GM04504 (cell line): ENCODE results near the gene PNCK.

Experiments
- DNase-seq: peaks from one replicate; pipeline ENCODE4 v3.0.0-alpha.2; 2012; ENCODE audit warnings: low read depth

PNCK gene

DNA sequence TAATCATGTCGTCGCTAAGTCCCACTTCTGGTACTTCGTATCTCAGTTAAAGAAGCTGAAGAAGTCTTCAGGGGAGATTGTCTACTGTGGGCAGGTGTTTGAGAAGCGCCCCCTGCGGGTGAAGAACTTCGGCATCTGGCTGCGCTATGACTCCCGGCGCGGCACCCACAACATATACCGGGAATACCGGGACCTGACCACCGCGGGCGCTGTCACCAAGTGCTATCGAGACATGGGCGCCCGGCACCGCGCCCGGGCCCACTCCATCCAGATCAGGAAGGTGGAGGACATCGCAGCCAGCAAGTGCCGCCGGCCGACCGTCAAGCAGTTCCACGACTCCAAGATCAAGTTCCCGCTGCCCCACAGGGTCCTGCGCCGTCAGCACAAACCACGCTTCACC is 11.3 kb downstream of the PNCK start:
- no peak for DNase-seq

DNA sequence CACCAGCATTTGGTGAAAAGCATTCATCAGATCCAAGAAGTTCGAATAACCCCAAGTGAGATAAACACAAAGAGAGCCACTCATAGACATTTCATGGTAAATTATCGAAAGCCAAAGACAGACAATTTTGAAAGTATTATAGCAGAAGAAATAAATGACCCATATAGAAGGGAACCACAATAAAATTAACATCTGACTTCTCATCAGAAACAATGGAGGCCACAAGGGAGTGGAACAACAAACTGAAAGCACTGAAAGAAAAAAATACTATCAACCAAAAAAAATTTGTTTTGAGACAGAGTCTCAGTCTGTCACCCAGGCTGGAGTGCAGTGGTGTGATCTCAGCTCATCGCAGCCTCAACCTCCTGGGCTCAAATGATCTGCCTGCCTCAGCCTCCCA is 14.3 kb downstream of the PNCK start:
- no peak for DNase-seq

DNA sequence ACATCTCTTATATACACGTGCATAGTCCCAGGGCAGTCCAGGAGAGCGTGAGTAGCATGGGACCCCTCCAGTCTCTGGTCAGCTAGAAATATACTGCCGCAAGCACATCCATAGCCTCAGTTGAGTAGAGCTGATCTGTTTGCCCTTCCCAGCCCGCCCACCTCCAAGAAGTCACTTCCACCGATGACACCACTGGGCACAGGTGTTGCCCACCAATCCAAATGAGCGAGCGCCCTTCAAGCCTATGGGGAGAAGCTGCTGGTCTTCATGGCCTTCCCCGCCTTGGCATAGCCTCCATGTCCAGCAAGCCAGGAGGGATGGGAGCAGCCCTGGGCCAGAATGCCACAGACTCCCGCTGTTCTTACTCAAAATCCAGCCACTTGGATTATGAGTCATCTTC is 16.5 kb downstream of the PNCK start:
- no peak for DNase-seq

DNA sequence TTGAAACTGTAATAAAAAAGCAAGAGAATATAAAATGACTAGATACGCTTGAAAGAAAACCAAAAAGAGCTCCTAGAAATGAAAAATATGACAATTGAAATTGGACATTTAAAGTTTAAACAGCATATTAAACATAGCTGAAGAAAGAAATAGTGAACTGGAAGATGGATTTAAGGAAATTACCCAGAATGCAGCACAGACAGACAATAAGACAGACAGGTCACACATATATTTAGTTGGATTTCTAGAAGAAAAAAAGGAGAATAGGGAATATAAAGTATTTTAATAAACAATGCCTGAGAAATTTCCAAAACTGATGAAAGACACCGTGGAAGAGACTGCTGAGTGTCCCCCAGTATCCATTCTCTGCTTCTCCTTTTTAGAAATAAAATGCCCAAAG is 20.1 kb downstream of the PNCK start:
- no peak for DNase-seq

DNA sequence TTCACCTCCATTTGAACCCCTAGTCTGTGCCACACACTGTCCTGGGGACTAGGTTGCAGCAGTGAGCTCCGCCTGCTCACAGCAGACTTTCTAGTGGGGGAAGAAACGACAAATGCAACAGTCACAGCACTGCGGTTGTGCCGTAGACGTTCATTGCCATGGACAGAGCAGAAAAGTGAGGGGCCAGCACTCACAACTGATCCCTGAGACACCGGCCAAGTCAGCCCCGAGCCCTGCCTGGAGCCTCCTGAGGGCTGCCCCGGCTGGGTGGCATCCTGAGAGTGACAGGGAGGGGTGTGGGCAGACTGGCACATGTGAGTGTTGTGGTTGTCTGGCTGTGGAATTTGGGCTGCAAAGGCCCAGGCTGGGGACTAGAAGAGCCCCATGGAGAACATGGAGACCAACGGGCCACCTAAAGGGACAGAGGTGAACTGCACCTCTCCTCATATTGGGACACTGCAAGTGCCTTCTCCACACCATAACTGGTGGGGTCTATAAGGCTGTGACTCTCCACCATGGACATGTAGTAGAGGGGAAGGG is 22.0 kb downstream of the PNCK start:
- no peak for DNase-seq

DNA sequence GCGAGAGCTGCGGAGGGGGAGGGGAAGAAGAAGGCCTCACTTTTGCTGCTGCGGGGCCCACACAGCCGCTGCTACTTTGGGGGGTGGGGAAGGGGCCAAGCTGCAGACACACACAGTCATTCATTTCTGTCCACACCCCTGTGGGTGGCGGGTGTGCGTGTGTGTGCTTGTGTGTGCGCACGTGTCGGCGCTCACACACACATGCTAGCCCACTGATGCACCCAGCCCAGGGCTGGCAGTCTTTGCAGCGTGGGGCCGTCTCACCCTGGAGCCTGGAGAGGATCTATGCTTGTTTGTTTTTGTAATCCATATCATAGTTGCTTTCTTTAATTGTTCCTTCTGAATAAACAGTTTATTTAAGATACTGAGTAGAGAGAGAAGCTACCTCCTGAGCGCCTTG is 22.7 kb downstream of the PNCK start:
- no peak for DNase-seq

DNA sequence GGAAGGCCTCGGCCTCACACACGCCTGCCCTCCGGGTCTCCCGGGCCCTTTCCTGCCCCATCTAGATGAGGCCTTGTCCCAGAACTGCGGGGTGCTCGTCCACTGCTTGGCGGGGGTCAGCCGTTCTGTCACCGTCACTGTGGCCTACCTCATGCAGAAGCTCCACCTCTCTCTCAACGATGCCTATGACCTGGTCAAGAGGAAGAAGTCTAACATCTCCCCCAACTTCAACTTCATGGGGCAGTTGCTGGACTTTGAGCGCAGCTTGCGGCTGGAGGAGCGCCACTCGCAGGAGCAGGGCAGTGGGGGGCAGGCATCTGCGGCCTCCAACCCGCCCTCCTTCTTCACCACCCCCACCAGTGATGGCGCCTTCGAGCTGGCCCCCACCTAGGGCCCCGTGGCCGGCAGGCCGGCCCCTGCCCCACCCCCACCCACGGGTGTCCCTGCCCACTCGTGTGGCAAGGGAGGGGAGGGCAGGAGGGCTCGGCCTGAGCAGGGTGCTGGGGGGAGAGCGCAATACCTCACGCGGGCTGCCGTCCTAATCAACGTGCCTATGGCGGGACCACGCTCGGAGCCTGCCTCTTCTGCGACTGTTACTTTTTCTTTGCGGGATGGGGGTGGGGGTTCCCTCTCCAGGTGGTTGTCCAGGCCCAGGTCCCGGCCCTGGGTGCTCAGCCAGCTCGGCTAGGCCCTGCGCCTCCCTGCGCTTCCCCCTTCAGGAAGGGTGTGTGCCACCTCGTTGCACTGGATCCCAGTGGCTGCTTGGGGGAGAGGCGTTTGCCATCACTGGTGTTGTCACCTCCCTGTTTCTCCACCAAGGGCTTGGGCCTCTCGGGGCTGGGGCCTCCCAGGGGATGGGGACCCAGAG is 23.5 kb downstream of the PNCK start:
- DNase-seq, result no peak

DNA sequence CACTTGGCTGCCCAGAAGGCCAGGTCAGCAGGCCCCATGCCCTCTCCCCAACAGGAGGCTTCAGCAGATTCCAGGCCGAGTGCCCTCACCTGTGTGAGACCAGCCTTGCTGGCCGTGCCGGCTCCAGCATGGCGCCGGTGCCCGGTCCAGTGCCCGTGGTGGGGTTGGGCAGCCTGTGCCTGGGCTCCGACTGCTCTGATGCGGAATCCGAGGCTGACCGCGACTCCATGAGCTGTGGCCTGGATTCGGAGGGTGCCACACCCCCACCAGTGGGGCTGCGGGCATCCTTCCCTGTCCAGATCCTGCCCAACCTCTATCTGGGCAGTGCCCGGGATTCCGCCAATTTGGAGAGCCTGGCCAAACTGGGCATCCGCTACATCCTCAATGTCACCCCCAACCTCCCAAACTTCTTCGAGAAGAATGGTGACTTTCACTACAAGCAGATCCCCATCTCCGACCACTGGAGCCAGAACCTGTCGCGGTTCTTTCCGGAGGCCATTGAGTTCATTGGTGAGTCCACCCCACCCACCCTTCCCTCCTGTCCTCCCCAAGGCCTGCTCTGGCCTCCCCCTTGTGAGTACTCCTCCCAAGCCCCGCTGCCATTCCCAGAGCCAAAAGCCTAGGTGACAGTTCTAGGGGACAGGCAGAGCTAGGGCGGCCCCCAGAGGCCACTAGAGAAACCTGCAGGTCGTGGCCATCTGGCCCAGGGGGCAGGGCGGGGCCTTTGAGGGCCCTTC is 24.3 kb downstream of the PNCK start:
- DNase-seq, result no peak

DNA sequence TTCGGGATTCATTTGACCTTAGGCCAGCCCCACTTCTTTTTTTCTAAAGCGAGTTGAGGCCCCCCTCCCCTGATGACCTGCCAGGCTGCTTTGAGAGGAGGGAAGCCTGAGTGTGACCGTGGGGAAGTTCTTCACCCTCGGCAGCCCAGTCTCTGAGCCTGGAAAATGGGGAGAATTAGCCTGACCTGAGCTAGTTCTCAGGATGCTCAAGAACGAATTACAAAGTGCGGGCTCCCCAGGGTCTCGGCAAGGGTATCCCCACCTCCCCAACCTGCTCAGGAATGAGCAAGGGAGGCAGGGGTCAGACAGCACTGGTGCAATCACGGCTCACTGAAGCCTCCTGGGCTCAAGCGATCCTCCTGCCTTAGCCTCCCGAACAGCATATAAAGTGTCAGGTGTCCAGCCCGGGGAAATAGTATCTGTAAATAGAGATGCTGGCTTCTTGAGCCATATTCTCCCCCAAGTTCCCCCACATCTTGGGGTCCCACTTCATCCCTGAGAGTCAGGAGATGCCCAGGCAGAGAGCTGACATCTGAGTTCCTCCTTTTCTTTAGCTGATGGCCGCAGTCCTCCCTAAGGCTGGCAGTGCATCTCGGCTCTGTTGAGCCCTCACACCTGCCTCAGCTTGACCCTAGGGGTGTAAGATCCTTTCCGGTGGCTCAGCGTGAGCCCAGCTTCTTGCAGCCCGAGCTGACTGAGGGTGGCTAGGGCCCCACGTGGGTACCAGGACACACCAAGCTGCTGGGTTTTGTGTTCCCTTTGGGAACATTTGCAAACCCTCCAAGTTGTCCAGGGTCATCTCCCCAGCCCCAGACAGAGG is 25.0 kb downstream of the PNCK start:
- DNase-seq, result no peak

DNA sequence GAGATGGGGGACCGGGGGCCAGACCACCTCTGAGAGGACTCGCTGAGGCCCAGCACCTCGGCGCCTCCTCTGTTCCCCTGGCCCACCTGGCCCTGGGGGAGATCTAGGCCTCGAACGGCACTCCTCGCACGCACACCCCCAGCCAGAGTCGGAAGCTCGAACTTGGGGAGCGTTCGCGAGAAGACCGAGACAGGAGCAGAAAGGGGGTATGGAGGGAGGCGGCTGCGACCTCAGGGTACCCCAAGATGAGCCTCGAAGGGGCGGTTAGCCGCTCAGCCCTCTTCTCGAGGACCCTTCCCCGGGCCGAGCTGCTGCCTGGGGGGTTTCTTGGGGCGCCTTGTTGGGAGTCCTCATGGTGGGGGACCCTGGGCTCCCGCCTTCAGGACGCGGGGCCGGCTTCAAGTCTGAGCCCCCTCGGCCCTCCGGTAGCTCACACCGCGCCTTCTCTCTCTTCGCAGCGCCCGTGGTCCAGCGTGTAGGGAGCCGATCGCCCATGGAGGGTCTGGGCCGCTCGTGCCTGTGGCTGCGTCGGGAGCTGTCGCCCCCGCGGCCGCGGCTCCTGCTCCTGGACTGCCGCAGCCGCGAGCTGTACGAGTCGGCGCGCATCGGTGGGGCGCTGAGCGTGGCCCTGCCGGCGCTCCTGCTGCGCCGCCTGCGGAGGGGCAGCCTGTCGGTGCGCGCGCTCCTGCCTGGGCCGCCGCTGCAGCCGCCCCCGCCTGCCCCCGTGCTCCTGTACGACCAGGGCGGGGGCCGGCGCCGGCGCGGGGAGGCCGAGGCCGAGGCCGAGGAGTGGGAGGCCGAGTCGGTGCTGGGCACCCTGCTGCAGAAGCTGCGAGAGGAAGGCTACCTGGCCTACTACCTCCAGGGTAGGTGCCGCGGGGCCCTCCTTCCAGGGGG is 25.9 kb downstream of the PNCK start:
- DNase-seq, result no peak

DNA sequence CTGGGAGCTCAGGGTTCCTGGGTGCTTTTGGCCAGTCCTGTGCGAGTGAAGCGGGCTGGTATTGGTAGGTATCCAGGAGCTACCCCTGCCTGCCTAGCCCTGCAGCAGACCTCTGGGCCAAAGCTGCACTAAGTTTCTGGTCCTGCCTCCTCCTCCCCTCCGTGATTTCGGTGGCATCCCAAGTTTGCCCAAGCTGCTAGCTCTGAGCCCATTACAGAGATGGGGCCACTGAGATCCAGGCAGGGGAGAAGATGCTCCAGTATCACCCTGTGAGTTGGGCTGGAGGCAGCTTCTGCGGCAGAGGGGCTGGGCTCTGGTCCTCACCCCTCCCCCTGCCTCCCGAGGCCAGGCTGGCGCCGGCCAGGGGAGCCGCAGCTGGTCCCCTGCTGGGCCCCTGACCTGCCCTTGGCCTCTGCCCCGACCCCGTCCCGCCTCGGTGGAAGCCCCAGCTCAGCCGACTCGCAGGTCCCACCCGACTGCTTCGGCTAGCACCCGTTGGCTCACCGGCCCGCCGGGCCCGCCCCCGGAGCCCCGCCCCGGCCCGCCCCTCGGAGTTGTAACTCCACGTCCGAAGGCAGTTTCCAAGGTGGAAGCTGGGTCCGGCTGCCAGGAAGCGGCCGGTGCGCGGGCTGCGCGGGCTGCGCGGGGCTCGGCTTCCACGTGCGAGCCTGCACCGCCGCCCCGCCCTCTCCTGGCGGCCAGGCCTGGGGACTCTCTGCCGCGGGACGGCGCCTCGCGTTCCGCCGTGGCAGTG is 26.8 kb downstream of the PNCK start, which contains the start of gene DUSP9:
Gene DUSP9 (plus strand): TSS at position 584 of the 754 bp plus-strand sequence. CDS start 751 bp downstream, outside the sequence.
- DNase-seq, result no peak

DNA sequence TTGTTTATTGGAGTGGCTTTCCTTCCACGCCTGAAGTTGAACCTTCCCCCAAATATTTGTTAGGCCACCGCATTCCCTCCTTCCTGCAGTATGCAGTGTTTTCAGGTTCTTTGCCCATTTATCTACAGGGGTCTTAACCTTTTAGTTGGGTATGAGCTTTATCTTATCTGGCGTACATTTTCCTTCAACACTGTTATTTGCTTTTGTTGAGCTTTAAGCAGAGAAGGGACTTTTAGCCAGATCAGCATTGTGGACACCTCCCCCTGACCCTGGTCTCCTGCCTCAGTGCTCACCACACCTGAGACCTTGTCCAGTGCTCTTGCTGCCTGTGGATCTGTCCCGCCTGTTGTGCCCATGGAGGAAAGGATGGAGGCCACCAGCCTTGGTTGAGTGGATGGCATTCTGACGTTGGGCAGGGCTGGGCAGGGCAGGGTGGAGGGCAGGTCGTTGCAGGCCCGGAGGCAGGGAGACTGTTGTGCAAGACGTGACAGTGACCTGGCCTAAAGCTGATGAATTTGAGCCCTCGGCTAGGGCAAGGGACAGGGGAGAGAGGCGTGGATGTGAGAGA is 27.6 kb downstream of the PNCK start:
- no peak for DNase-seq

DNA sequence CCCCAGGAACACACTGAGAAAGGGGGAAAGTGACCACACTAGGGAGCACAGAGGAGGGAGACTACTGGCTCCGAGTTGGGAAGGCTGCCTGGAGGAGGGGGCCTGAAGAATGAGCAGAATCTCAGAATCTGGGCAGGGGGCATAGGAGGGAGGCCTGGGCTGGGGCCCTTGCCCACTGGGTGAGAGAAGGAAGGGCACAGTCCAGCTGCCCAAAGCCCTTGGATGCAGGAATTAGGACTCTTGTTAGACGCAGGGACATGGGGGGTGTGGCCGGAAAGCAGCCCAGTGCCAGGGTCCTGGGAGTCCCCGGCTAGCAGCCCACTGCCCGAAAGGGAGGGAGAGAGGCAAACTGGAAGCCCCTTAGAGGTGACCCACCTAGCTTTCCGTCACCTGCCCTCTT is 28.5 kb downstream of the PNCK start:
- DNase-seq, result no peak

DNA sequence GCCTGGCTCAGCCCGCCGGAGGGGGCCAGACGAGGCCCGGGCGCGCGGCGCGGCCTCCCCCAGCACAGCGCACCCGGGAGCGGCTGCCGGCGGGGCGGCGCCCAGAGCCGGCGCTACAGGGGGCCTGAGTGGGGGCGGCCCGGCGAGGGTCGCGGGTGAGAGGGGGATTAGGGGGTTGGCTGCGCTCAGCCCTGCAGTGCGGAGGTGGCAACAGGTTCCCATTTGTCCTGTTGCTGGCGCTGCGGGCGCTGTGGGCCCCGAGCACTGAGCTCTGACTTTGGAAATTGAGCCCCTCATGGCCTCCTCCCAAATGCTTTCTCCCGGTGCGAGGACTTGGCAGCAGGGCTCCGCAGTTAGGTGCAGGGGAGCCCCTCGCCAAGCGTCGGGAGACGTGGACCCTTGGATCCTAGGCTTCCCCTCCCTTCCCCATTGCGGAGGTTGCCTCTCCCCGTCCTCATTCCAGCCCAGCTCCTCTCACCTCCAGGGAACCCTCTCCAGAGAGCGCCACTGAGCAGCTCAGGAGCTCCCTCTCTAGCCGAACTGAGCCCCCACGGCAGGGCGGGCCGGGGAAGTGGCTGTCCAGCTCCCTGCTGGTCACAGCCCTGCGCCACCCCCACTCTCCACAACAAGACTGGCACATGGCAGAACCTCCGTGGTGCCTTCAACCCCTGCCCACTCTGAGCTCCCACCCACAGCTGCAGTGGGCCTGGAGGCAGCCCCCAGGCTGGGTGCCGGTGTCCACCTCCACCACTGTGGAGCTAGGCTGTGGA is 29.1 kb downstream of the PNCK start:
- DNase-seq, result no peak

DNA sequence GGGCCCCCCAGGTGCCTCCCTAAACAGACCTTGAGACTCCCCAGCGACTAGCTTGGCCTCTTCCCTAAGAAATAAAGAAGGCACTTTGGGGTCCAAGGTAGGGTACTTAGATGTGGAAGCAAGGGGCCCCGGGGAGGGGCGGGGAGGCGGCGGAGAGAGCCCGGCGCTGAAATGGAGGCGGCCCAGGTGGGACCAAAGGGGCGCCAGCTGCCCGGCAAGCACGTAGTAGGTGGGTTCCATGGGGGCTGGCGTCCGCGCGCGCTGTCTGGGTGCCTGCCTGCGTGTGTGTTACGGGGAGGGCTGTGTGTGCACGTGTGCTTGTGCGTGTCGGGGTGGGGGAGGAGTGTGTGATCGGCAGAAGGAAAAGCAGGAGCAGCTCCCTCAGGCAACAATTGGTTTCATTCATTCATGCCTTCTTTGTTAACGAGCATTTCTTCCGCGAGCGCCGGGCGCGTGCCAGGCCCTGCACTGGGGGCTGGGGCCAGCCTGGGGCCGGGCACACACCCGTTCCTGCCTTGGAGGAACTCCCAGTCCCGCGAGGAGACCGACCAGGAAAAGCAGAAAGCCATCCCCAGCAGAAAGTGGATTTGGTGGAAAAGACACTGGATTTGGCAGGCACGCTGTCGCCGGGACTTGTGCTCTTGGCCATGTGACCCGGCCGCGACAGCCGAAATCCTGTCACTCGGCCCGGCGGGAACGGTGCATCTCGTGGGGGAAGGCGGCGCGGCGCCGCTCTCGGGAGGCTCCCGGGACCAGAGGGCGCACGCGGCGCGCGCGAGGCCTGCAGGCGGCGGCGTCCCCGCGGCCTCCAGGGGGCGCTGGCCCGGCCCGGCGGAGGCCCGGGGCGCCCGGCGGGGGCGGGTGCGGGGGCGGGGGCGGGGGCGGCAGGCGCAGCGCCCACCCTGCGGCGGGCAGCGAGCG is 29.9 kb downstream of the PNCK start:
- no peak for DNase-seq

DNA sequence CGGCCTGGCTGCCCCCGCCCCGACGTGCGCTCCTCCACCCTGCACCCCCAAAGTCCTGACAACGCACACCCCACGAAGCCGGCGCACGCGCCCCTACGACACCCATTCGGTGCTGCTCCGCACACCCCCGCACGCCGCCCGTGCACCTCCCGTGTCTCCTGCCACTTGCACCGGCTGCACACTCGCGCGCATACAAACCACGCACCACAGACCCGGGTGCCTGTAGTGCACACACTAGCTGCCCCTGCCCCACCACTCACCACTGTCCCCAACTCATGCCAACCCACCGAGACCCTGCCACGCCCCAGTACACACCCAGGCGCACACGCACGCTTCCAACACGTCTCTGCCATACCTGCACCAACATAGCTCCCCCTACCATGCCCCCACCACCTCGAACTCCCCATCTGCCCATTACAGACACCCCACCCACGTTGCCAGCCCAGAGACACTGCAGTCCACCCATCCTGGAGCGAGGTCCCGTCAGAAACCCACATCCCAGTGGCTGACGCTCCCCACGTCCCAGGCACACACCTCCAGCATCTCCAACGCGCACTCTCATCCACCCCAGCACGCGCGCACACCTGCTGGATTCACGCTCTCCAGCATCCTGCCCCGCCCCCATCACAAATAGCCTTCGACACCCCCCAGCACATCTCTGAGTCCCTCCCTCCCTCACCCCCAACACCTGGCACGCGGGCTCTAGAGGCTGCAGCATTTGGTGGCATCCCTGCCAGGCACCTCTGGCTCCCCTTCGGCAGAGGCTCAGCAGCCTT is 30.8 kb downstream of the PNCK start:
- no peak for DNase-seq

DNA sequence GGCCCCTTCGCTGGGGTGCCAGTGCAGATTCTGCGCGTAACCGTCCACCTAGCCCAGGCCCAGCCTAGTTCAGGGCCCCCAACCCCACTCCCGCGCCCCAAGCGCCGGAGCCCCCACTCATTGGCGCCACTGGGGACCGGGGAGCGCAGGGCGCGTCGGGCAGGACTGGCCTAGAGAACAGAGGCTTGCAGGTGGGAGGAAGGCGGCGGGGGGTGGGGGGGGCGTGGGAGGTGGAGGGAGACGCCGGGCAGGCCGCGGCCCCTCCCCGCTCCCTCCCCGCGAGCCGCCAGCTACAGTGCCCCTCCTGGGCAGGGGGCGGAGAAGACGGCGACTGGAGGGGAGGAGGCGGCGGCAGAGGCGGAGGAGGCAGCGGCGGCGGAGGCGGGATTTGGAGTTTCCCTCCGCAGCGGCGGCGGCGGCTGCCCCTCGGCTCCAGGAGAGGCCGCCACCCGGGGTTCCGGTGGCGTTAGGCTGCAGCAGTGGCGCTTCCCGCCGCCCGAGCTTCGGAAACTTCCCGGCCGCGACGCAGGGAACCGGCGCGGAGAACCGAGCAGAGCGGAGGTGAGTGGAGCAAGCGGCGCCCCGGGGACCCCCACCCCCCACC is 31.5 kb downstream of the PNCK start:
- no peak for DNase-seq
